Uterus (tissue), 2 donors: Measurements from ENCODE around the gene TEK.

Experiments
- POLR2A ChIP-seq, 2 donors: fragments of 450-650 bp; IDR thresholded peaks; one replicate each; pipeline ENCODE4 v1.6.1; 2016; ENCODE audit warnings: antibody characterized with exemption in 2 of 2, mild to moderate bottlenecking in 1 of 2, moderate library complexity in 1 of 2
- TF ChIP-seq, protein P1 (sequence below), 4 experiments: fragments of 200-600 bp in 2 of 4; fragments of 450-650 bp in 2 of 4; sonication (generic) in 2 of 4; IDR thresholded peaks; one replicate each; pipeline ENCODE4 v1.5.1; 2016 to 2019; ENCODE audit warnings: antibody characterized with exemption in 4 of 4, mild to moderate bottlenecking in 2 of 4, moderate library complexity in 1 of 4

DNA sequence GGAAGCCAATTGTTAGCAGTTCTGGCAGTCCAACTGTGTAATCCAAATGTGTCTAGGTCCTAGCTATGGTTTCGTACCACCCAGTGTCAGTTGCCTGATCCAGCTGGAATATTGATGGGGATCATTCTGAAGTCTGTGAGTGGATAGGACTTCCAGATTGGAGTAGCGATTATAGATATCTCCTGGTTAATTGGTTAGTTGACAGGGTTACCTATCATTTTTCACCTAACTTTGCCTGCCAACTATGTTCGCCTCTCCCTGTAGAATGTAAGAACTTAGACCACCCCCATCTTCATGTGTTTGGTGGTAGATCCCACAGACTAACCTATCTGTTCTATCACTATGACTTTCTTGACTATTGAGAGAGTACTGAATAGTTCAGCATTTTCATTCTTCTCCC, 59.9 kb downstream of the TEK start:
- TF ChIP-seq, protein P1, sequence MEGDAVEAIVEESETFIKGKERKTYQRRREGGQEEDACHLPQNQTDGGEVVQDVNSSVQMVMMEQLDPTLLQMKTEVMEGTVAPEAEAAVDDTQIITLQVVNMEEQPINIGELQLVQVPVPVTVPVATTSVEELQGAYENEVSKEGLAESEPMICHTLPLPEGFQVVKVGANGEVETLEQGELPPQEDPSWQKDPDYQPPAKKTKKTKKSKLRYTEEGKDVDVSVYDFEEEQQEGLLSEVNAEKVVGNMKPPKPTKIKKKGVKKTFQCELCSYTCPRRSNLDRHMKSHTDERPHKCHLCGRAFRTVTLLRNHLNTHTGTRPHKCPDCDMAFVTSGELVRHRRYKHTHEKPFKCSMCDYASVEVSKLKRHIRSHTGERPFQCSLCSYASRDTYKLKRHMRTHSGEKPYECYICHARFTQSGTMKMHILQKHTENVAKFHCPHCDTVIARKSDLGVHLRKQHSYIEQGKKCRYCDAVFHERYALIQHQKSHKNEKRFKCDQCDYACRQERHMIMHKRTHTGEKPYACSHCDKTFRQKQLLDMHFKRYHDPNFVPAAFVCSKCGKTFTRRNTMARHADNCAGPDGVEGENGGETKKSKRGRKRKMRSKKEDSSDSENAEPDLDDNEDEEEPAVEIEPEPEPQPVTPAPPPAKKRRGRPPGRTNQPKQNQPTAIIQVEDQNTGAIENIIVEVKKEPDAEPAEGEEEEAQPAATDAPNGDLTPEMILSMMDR (IDR thresholded peaks at IDR 0.05), result no peak
- no peak for TF ChIP-seq POLR2A (IDR thresholded peaks at IDR 0.05)
